Measurements from ENCODE around the gene ABCC1. TPM values are rescaled to one million over a fixed set of nuclear protein-coding genes. Genes with fewer than 3 reads are reported as not detected.

ABCC1 gene
- total RNA-seq, 1 experiment from 2014 or later = 16.1 TPM

GRCh38 chr16:15952265-15952711, 2.9 kb downstream of the ABCC1 start:
- peaks cover 76% of the 10 kb centered on the region for H3K79me2 ChIP-seq (ENCODE audit: low read length)
- H3K4me1 ChIP-seq (ENCODE audit: insufficient read depth, low read length) = peaks cover 9% of the 10 kb centered on the region
- CTCF ChIA-PET = no interaction called here
- H3K9ac ChIP-seq (ENCODE audit: low read length) = no peak overlapping the region
- H3F3A ChIP-seq (ENCODE audit: low read length, unreplicated experiment) = no peaks in the 10 kb centered on the region
- no peak overlapping the region for H2AFZ ChIP-seq (ENCODE audit: low read length)
- POLR2A ChIA-PET (ENCODE audit: unreplicated experiment) = no interaction called here
- DNase-seq (no peak), ATAC-seq (no peak)
- intact Hi-C loops (cut with micrococcal nuclease) = no loop called here
- TF ChIP-seq EZH2 (IDR thresholded peaks at IDR 0.05; ENCODE audit: low read length, unreplicated experiment) (no peak), CTCF (conservative IDR thresholded peaks at IDR 0.05; ENCODE audit: low read depth, low read length) (no peak)
- H3K4me2 ChIP-seq (ENCODE audit: low read length) = 0 out of 2 replicates have a peak overlapping the region, but pooled peaks have one; percentile 15
- no peaks in the 10 kb centered on the region for H3K9me3 ChIP-seq (ENCODE audit: low read length)
- no peak overlapping the region for H3K4me3 ChIP-seq (ENCODE audit: low read length)
- H3K36me3 ChIP-seq (ENCODE audit: low read depth, low read length) = no peaks in the 10 kb centered on the region
- no TSS peak for BruUV-seq (replicated peaks)
- 0 out of 2 replicates have a peak, but pooled peaks cover 4% of the 10 kb centered on the region for H4K20me1 ChIP-seq (ENCODE audit: low read length)
- H3K27me3 ChIP-seq (ENCODE audit: low read length) = no peaks in the 10 kb centered on the region
- no peaks in the 10 kb centered on the region for H3K9me2 ChIP-seq (replicated peaks; ENCODE audit: low read length)
- no peak overlapping the region for H3K27ac ChIP-seq (ENCODE audit: low read length)

GRCh38 chr16:15953477-15953876, 4.1 kb downstream of the ABCC1 start:
- no peak overlapping the region for H3K4me3 ChIP-seq (ENCODE audit: low read length)
- intact Hi-C loops (cut with micrococcal nuclease) = no loop called here

More at GRCh38 chr16:15953477-15953876, 4.1 kb downstream of the ABCC1 start:
- Histone ChIP-seq H3F3A (ENCODE audit: low read length, unreplicated experiment) (no peaks in the 10 kb centered on the region), H4K20me1 (ENCODE audit: low read length) (0 out of 2 replicates have a peak, but pooled peaks cover 4% of the 10 kb centered on the region), H3K4me2 (ENCODE audit: low read length) (no peak overlapping the region), H2AFZ (ENCODE audit: low read length) (no peak overlapping the region), H3K36me3 (ENCODE audit: low read depth, low read length) (no peaks in the 10 kb centered on the region), H3K9me2 (replicated peaks; ENCODE audit: low read length) (no peaks in the 10 kb centered on the region), H3K27me3 (ENCODE audit: low read length) (no peaks in the 10 kb centered on the region), H3K4me1 (ENCODE audit: insufficient read depth, low read length) (peaks cover 9% of the 10 kb centered on the region), H3K9ac (ENCODE audit: low read length) (no peak overlapping the region), H3K79me2 (ENCODE audit: low read length) (peaks cover 88% of the 10 kb centered on the region), H3K9me3 (ENCODE audit: low read length) (no peaks in the 10 kb centered on the region), H3K27ac (ENCODE audit: low read length) (no peak overlapping the region)
- BruUV-seq (replicated peaks) = no TSS peak
- ATAC-seq (no peak), DNase-seq (no peak)
- ChIA-PET POLR2A (ENCODE audit: unreplicated experiment) (no interaction called here), CTCF (no interaction called here)
- TF ChIP-seq EZH2phosphoT487 (IDR thresholded peaks at IDR 0.05; ENCODE audit: borderline replicate concordance, low read length) (no peak), CTCF (conservative IDR thresholded peaks at IDR 0.05; ENCODE audit: low read depth, low read length) (no peak), EZH2 (IDR thresholded peaks at IDR 0.05; ENCODE audit: low read length, unreplicated experiment) (no peak)

Measured in PC-3 (cell line).